ENCODE measurements around the gene BMP6.

BMP6 gene

GRCh38 chr6:7727946-7728854, 2.3 kb downstream of the BMP6 start:
- TF ChIP-seq CTCF (IDR thresholded peaks at IDR 0.05; ENCODE audit: low read depth, low read length) = no peak
- DNase-seq (ENCODE audit: extremely low read depth, low read depth) = no peak

- no peak for TF ChIP-seq CTCF (IDR thresholded peaks at IDR 0.05; ENCODE audit: low read depth, low read length)
- DNase-seq (ENCODE audit: extremely low read depth, low read depth) = no peak
Measured at GRCh38 chr6:7728855-7729590, 3.1 kb downstream of the BMP6 start.

- no peak for TF ChIP-seq CTCF (IDR thresholded peaks at IDR 0.05; ENCODE audit: low read depth, low read length)
- DNase-seq (ENCODE audit: extremely low read depth, low read depth) = no peak
Measured at GRCh38 chr6:7730001-7730783, 4.3 kb downstream of the BMP6 start.

GRCh38 chr6:7730784-7731227, 4.9 kb downstream of the BMP6 start:
- no peak for TF ChIP-seq CTCF (IDR thresholded peaks at IDR 0.05; ENCODE audit: low read depth, low read length)
- peak; percentile 29 for DNase-seq (ENCODE audit: extremely low read depth, low read depth)

GRCh38 chr6:7731294-7731693, 5.4 kb downstream of the BMP6 start:
- no peak for TF ChIP-seq CTCF (IDR thresholded peaks at IDR 0.05; ENCODE audit: low read depth, low read length)
- DNase-seq (ENCODE audit: extremely low read depth, low read depth) = no peak

GRCh38 chr6:7732228-7732627, 6.3 kb downstream of the BMP6 start:
- no peak for DNase-seq (ENCODE audit: extremely low read depth, low read depth)
- no peak for TF ChIP-seq CTCF (IDR thresholded peaks at IDR 0.05; ENCODE audit: low read depth, low read length)

Data from AG09319 (cell line).